ENCODE results near the gene AFF3.

GRCh38 chr2:99936065-99936464 lies 206.3 kb downstream of the AFF3 start:
- TF ChIP-seq CTCF (IDR thresholded peaks at IDR 0.05 in 2 of 3, conservative IDR thresholded peaks at IDR 0.05 in 1 of 3; ENCODE audit: borderline replicate concordance in 1 of 3, insufficient read depth in 1 of 3, low read depth in 2 of 3, low read length in 2 of 3): no peak
- no peak for TF ChIP-seq SP1 (IDR thresholded peaks at IDR 0.05; ENCODE audit: low read depth)

All from HCT116 (cell line).